ENCODE data around the gene BZW2.

DNA sequence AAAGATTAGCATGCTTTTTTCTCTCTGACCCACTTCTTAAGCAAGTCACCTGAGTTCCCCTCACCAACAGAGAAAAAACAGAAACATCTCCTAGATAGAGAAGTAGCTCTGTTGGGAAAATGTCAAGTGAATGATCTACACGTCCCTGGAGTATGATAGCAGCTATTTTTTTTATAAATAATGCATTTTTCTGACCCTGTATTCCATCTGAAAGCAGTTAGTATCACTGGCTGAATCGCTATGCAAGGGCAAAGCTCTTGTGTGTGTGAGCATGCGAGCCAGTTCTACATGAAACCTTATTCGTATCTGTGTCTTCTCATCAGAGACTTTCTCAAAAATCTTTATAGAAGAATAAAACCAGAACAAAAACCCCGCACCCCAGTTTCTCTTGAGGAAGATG is 8.6 kb upstream of the BZW2 start:
- TF ChIP-seq CTCF (IDR thresholded peaks at IDR 0.05) (no peak), POLR2A (IDR thresholded peaks at IDR 0.05) (no peak)
